ENCODE measurements around the gene NDST4.

GRCh38 chr4:114921191-114921590 is 192.2 kb downstream of the NDST4 start:
- no peak for TF ChIP-seq CTCF (IDR thresholded peaks at IDR 0.05)
- TF ChIP-seq POLR2A (IDR thresholded peaks at IDR 0.05) = no peak
